Activated CD4-positive, alpha-beta T cell treated with anti-CD3 and anti-CD28 coated beads, Interleukin-2, amount 50 U/mL, for 48 hours (primary cell): ENCODE results near the gene TAOK1.

ENCODE experiments used
- DNase-seq, 2 experiments: peaks; one replicate each; pipeline ENCODE4 v3.0.0-alpha.2; 2020

Gene TAOK1

GRCh38 chr17:29379084-29379991 is 10.8 kb upstream of the TAOK1 start:
- no peak for DNase-seq

GRCh38 chr17:29383686-29384085 is 6.5 kb upstream of the TAOK1 start:
- no peak for DNase-seq

GRCh38 chr17:29384901-29385300 is 5.3 kb upstream of the TAOK1 start:
- no peak for DNase-seq

GRCh38 chr17:29386760-29387159 is 3.4 kb upstream of the TAOK1 start:
- DNase-seq: no peak

- DNase-seq: no peak
Measured at GRCh38 chr17:29388937-29389336, 1.2 kb upstream of the TAOK1 start.

- peak; percentile 11 to 21 for DNase-seq
Measured at GRCh38 chr17:29390851-29391631, 878 bp downstream of the TAOK1 start.

GRCh38 chr17:29393436-29393835 is 3.3 kb downstream of the TAOK1 start:
- no peak for DNase-seq

GRCh38 chr17:29394761-29395160 is 4.6 kb downstream of the TAOK1 start:
- DNase-seq: no peak

- DNase-seq: no peak
Measured at GRCh38 chr17:29396066-29396465, 5.9 kb downstream of the TAOK1 start.

- DNase-seq: no peak
Measured at GRCh38 chr17:29399634-29400033, 9.5 kb downstream of the TAOK1 start.

- no peak for DNase-seq
Measured at GRCh38 chr17:29400818-29401217, 10.7 kb downstream of the TAOK1 start.

- DNase-seq: no peak
Measured at GRCh38 chr17:29401258-29401657, 11.1 kb downstream of the TAOK1 start.

GRCh38 chr17:29407856-29408255 is 17.7 kb downstream of the TAOK1 start:
- no peak for DNase-seq

GRCh38 chr17:29409963-29410362 is 19.8 kb downstream of the TAOK1 start:
- DNase-seq: no peak

GRCh38 chr17:29412780-29413565 is 22.8 kb downstream of the TAOK1 start:
- no peak for DNase-seq

- no peak for DNase-seq
Measured at GRCh38 chr17:29420128-29420527, 30.0 kb downstream of the TAOK1 start.

GRCh38 chr17:29430275-29430674 is 40.1 kb downstream of the TAOK1 start:
- no peak for DNase-seq

GRCh38 chr17:29433541-29433940 is 43.4 kb downstream of the TAOK1 start:
- no peak for DNase-seq

- DNase-seq: no peak
Measured at GRCh38 chr17:29434550-29434949, 44.4 kb downstream of the TAOK1 start.

- no peak for DNase-seq
Measured at GRCh38 chr17:29442451-29442850, 52.3 kb downstream of the TAOK1 start.

GRCh38 chr17:29443041-29443739 is 53.0 kb downstream of the TAOK1 start:
- no peak for DNase-seq

GRCh38 chr17:29444589-29444988 is 54.4 kb downstream of the TAOK1 start:
- DNase-seq: no peak

GRCh38 chr17:29445844-29446243 is 55.7 kb downstream of the TAOK1 start:
- no peak for DNase-seq
